HG03039 (cell line): ENCODE results near the gene HOXD3.

Experiments
- ATAC-seq: cut with Tn5 transposase; IDR thresholded peaks from one replicate; pipeline ENCODE4 v1.9.1; 2021; ENCODE audit warnings: mild to moderate bottlenecking, moderate library complexity; ENCODE audit not compliant: unreplicated experiment

Gene HOXD3

DNA sequence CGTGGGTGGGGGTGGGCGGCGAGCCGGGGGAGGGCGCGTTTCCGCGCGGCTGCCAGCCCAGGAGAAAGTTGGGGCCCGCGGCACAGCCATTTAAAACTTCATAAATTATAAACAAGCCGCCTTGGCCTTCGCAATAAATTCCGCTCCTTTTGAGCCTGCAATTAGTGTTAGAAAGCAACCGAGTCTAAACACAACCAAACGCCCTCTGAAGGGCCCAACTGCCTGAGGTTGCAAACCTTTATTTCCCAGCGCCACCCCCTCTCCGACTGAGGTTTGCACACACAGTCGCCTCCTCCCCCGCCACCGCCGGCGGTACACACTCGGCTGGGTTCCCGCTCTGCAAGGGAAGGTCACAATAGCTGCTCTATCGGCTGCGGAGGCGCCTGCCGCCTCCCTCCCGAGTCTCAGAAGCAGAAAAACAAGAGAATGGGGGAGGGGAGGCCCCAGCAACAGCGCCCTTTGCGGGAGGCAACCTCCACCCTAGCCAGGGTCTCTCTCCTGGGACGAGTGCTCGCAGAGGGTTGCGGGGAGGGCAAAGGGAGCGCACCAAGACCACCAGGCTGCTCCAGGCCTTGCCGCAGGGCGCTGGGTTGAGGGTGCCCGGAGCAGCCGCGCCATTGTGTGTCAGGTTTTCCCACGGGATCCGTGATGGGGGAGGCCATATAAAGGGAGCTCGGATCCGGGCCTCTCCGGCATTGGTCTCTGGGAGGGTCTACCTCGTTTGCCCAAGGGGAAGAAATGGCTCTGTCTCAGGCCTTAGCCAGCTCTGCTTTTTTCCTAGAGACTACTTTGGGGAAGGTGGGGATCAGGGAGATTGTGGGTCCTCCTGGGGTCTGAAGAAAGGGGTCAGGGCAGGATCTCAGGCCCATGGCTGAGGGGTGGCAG lies 18.0 kb downstream of the HOXD3 start:
- no peak for ATAC-seq

DNA sequence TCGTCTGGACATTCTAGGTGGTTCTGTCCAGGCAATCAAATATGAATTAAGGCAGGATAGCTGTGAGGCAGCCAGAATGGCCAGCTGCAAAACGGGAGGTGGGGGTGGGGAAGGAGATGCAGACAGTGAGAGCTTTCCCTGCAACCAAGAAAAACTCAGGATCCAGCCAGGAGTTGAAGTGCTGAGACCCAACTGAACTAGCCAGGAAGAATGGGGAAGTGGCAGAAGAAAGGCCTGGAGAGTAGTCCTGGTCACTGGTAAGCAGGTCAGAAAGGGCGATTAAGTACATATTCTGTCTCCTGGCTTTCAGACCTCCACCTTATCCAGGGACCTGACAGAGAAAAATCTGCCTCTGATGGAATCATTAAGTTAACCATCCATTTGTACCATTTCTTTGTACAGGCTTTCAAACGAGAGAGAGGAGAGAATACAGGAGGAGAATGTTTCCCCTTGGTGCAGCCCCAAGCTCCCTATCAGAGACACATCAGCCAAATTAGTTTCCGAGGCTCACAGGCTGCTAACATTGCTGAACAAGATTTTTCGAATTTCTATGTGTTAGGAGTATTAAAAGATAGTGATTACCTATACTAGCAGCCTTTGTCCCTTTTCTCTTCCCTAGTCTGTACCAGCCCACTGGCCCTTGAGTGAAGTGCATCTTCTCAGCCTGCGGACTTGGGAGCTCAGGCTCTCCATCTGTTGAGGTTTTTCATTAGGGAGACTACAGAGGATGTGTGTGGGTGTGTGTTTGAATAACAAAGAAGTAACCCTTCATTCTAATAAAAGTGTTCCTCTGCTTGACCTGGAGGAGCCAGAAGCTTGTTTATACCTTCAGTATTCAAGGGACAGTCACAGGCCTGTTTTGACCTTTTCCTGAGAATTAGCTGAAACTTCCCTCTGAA lies 18.9 kb downstream of the HOXD3 start:
- no peak for ATAC-seq

- no peak for ATAC-seq
Observed at GRCh38 chr2:176177580-176178037, 20.5 kb downstream of the HOXD3 start.

- no peak for ATAC-seq
Observed at GRCh38 chr2:176178038-176178756, 21.1 kb downstream of the HOXD3 start.

- no peak for ATAC-seq
Observed at GRCh38 chr2:176178757-176179295, 21.7 kb downstream of the HOXD3 start.

DNA sequence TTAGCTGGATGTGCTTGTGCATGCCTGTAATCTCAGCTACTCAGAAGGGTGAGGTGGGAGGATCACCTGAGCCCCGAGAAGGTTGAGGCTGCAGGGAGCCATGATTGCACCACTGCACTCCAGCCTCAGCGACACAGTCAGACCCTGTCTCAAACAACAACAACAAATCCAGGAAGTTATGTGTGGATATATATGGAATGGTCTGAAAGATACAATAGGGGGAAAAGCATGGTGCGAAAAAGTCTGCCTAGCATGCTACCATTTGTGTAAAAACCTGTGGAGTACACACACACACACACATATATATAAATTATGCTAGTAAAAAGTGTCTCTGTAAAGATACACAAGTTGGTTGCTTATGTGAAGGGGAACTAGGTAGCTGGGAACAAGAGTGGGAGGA lies 24.4 kb downstream of the HOXD3 start:
- no peak for ATAC-seq

DNA sequence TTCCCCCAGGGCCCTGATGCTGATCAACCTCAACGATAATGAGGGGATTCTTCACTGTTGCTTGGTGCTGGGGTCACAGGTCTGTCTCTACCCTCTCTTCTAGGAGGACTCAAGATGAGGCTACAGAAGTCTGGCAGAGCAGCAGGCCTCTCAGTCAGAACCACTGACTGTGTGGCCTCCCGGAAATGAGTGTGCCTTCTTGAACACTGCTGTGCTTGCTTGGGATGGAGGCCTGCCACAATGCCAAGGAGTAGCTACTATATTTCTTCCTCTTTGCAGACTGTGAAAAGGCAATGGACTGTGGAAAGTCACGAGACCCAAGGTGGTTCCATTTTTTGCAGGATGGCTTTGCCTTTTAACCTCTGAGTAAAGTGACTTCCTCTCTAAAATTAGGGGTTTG lies 25.6 kb downstream of the HOXD3 start:
- no peak for ATAC-seq

- ATAC-seq = no peak
Observed at GRCh38 chr2:176184749-176185148, 27.6 kb downstream of the HOXD3 start.

- no peak for ATAC-seq
Observed at GRCh38 chr2:176186024-176186423, 28.9 kb downstream of the HOXD3 start.

GRCh38 chr2:176187200-176187898 lies 30.2 kb downstream of the HOXD3 start:
- ATAC-seq = no peak

GRCh38 chr2:176187899-176188773 lies 31.0 kb downstream of the HOXD3 start, which contains the start of gene HOXD1:
Gene HOXD1, plus strand, starts transcription at chr2:176188668. Its CDS starts 134 bp downstream, at chr2:176188802.
- no peak for ATAC-seq

DNA sequence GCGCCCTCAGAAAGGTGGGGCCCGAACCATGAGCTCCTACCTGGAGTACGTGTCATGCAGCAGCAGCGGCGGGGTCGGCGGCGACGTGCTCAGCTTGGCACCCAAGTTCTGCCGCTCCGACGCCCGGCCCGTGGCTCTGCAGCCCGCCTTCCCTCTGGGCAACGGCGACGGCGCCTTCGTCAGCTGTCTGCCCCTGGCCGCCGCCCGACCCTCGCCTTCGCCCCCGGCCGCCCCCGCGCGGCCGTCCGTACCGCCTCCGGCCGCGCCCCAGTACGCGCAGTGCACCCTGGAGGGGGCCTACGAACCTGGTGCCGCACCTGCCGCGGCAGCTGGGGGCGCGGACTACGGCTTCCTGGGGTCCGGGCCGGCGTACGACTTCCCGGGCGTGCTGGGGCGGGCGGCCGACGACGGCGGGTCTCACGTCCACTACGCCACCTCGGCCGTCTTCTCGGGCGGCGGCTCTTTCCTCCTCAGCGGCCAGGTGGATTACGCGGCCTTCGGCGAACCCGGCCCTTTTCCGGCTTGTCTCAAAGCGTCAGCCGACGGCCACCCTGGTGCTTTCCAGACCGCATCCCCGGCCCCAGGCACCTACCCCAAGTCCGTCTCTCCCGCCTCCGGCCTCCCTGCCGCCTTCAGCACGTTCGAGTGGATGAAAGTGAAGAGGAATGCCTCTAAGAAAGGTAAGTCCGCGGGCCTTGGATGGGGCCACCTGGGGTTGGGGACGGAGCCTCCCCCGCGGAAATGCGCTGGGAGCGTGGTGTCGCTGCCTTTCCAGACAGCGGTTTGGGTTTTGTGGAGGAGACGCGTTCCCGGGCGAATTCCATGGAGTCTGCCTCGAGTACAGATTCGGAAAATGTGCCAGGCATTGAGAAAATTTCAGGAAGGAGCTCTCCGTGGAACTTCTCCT lies 31.9 kb downstream of the HOXD3 start:
- ATAC-seq = no peak

GRCh38 chr2:176189681-176190641 lies 32.9 kb downstream of the HOXD3 start:
- no peak for ATAC-seq

DNA sequence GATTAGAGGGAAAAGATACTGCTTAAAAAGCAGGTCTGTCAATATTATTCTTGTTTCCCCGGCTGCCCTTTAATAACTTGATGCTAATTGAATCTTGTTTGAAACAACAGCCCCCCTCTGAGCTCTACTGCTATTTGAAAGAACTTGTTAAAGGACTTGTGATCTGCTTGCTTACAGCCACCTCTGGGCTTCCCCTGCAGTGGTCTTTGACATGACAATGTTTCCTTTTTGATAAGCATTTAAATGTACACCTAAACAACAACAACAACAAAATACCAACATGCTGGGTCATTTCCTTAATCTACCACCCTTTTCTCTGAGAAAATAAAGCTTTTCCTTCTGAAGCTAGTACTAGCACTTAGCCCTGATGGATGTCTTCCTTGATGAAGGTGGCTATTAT lies 35.2 kb downstream of the HOXD3 start:
- ATAC-seq = no peak

GRCh38 chr2:176193048-176193447 lies 35.9 kb downstream of the HOXD3 start:
- no peak for ATAC-seq

DNA sequence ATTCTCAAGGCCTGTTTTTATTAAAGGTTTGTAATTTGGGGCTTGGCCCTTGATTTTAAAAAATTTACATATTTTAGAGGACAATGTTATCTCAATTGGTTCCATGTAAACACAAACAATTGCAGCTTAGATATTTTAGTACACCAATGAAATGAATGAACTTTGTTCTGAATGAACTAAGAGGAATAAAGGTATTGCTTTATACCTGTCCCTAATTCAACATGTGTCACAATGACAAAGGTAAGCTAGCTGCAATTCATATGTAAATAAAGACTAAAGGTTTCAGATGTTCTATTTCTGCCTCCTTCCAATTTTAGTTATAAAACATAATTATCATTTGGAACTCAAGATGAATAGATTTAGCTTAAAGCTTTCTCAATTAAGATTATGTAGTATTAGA lies 42.8 kb downstream of the HOXD3 start:
- no peak for ATAC-seq

DNA sequence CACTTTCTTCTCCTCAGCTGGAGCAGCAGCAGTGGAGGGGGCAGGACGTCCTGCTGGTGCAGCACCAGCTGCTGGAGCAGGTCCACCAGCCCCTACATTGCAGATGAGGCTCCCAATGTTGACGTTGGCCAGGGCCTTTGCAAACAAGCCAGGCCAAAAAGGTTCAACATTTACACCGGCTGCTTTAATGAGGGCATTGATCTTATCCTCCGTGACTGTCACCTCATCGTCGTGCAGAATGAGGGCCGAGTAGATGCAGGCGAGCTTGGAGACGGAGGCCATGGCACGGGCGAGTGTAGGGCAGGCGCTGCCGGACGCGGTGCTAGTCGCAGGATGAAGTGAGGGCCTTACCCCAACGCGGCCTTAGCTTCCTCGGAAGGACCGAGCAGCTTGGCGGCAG lies 43.9 kb downstream of the HOXD3 start:
- no peak for ATAC-seq
